C4-2B (cell line): ENCODE results near the gene CSTPP1.

Experiments used
- H3K27ac ChIP-seq: fragments of 450-650 bp; 2 replicates; pipeline ENCODE4 v1.5.1; 2017
- CTCF ChIP-seq: fragments of 450-650 bp; conservative IDR thresholded peaks from 2 replicates; pipeline ENCODE4 v1.5.1; 2017; ENCODE audit warnings: mild to moderate bottlenecking
- ZFX ChIP-seq: fragments of 450-650 bp; IDR thresholded peaks from 2 replicates; pipeline ENCODE4 v1.6.1; 2017

Gene CSTPP1

GRCh38 chr11:47121056-47121455 is 184.5 kb downstream of the CSTPP1 start:
- TF ChIP-seq CTCF (no peak), ZFX (no peak)
- H3K27ac ChIP-seq, result no peak overlapping the region

GRCh38 chr11:47121731-47122130 is 185.2 kb downstream of the CSTPP1 start:
- H3K27ac ChIP-seq, result no peak overlapping the region
- TF ChIP-seq ZFX (no peak), CTCF (no peak)

- no peak overlapping the region for H3K27ac ChIP-seq
- TF ChIP-seq CTCF (no peak), ZFX (no peak)
Measured at GRCh38 chr11:47123094-47123493, 186.5 kb downstream of the CSTPP1 start.

GRCh38 chr11:47124675-47125074 is 188.1 kb downstream of the CSTPP1 start:
- TF ChIP-seq ZFX, result no peak
- TF ChIP-seq CTCF, result no peak
- H3K27ac ChIP-seq, result no peak overlapping the region

- TF ChIP-seq CTCF, result no peak
- TF ChIP-seq ZFX, result no peak
- H3K27ac ChIP-seq, result no peak overlapping the region
Measured at GRCh38 chr11:47125083-47125482, 188.5 kb downstream of the CSTPP1 start.

GRCh38 chr11:47127213-47127612 is 190.7 kb downstream of the CSTPP1 start:
- no peak overlapping the region for H3K27ac ChIP-seq
- TF ChIP-seq ZFX, result no peak
- no peak for TF ChIP-seq CTCF

- TF ChIP-seq ZFX, result no peak
- no peak for TF ChIP-seq CTCF
- no peak overlapping the region for H3K27ac ChIP-seq
Measured at GRCh38 chr11:47130543-47130942, 194.0 kb downstream of the CSTPP1 start.
